ENCODE results near the gene HAUS3. TPM values are rescaled to one million over a fixed set of nuclear protein-coding genes. Genes with fewer than 3 reads are reported as not detected.

HAUS3 gene
- total and polyA plus RNA-seq, 2 experiments from 2014 or later = 21.4 to 36.0 TPM

DNA sequence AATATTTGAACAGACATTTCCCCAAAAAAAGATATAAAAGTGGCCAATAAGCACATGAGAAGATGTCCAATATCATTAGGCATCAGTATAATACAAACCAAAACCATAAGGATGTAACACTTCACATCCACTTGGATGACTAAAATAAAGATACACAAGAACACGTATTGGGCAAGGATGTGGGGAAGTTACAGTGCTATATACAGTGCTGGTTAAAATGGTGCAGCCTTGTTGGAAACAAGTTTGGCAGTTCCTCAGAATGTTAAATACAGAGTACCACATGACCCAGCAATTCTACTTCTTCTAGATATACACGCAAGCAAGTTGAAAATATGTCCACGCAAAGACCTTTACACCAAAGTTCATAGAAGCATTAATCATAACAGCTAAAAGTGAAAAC lies 58.9 kb downstream of the HAUS3 start (continued):
- TF ChIP-seq, protein P1, sequence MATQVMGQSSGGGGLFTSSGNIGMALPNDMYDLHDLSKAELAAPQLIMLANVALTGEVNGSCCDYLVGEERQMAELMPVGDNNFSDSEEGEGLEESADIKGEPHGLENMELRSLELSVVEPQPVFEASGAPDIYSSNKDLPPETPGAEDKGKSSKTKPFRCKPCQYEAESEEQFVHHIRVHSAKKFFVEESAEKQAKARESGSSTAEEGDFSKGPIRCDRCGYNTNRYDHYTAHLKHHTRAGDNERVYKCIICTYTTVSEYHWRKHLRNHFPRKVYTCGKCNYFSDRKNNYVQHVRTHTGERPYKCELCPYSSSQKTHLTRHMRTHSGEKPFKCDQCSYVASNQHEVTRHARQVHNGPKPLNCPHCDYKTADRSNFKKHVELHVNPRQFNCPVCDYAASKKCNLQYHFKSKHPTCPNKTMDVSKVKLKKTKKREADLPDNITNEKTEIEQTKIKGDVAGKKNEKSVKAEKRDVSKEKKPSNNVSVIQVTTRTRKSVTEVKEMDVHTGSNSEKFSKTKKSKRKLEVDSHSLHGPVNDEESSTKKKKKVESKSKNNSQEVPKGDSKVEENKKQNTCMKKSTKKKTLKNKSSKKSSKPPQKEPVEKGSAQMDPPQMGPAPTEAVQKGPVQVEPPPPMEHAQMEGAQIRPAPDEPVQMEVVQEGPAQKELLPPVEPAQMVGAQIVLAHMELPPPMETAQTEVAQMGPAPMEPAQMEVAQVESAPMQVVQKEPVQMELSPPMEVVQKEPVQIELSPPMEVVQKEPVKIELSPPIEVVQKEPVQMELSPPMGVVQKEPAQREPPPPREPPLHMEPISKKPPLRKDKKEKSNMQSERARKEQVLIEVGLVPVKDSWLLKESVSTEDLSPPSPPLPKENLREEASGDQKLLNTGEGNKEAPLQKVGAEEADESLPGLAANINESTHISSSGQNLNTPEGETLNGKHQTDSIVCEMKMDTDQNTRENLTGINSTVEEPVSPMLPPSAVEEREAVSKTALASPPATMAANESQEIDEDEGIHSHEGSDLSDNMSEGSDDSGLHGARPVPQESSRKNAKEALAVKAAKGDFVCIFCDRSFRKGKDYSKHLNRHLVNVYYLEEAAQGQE (IDR thresholded peaks at IDR 0.05; ENCODE audit: unreplicated experiment) = no peak
- no peak for TF ChIP-seq NANOG (IDR thresholded peaks at IDR 0.05; ENCODE audit: borderline replicate concordance)
- no peak for TF ChIP-seq CREB1 (CRISPR knock-in tag; IDR thresholded peaks at IDR 0.05; ENCODE audit: low read depth)
- no peak for TF ChIP-seq POLR2AphosphoS5 (IDR thresholded peaks at IDR 0.05; ENCODE audit: low read depth)
- TF ChIP-seq JUNB (IDR thresholded peaks at IDR 0.05; ENCODE audit: unreplicated experiment) = no peak

DNA sequence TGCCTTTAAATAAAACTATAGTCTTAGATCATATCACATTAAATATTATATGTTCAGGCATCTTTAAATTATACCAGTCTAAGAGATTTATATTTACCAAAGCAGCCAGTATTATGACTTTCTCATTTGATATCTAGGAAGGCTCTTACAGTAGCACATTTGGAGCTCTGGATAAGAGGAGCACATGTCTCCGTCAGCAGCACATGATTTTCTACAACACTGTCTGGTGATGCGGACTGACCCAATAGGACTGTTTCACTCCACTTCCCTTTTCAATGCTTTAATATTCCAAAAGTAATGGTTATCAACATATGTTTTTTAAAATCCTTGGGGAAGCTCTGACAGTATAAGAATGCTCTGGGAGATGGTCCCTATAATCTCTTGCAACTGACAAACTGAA lies 61.5 kb downstream of the HAUS3 start:
- no peak overlapping the region for H3K27ac Mint-ChIP-seq
- H2AFZ ChIP-seq = no peak overlapping the region
- no peak for ATAC-seq
- H3K27me3 Mint-ChIP-seq (ENCODE audit: insufficient read depth, low read depth, poor library complexity) = peaks cover 9% of the 10 kb centered on the region
- no peaks in the 10 kb centered on the region for H3K4me1 ChIP-seq (ENCODE audit: insufficient read depth)
- H3K4me2 ChIP-seq = no peak overlapping the region
- H3K79me2 ChIP-seq (replicated peaks; ENCODE audit: insufficient read depth) = no peaks in the 10 kb centered on the region
- H3K9me2 ChIP-seq (ENCODE audit: insufficient read depth) = no peaks in the 10 kb centered on the region
- peaks cover 11% of the 10 kb centered on the region for H3K9me3 Mint-ChIP-seq
- H3K4me1 Mint-ChIP-seq = no peaks in the 10 kb centered on the region
- no peaks in the 10 kb centered on the region for H3K27me3 ChIP-seq (ENCODE audit: insufficient read depth)
- H3K4me3 Mint-ChIP-seq = no peak overlapping the region
- DNase-seq (ENCODE audit: low spot score) = no peak
- no peaks in the 10 kb centered on the region for H3K36me3 ChIP-seq (ENCODE audit: insufficient read depth)
- no peak overlapping the region for H3K4me3 ChIP-seq
- H3K36me3 Mint-ChIP-seq (ENCODE audit: low read depth) = peaks cover 10% of the 10 kb centered on the region; the same call in 2 of the 3 replicates
- no peak overlapping the region for H3K27ac ChIP-seq (ENCODE audit: low read depth)
- no peaks in the 10 kb centered on the region for H4K20me1 ChIP-seq (replicated peaks; ENCODE audit: insufficient read depth)
- H3F3A ChIP-seq (replicated peaks; ENCODE audit: low read depth) = no peaks in the 10 kb centered on the region
- TF ChIP-seq, protein P2, sequence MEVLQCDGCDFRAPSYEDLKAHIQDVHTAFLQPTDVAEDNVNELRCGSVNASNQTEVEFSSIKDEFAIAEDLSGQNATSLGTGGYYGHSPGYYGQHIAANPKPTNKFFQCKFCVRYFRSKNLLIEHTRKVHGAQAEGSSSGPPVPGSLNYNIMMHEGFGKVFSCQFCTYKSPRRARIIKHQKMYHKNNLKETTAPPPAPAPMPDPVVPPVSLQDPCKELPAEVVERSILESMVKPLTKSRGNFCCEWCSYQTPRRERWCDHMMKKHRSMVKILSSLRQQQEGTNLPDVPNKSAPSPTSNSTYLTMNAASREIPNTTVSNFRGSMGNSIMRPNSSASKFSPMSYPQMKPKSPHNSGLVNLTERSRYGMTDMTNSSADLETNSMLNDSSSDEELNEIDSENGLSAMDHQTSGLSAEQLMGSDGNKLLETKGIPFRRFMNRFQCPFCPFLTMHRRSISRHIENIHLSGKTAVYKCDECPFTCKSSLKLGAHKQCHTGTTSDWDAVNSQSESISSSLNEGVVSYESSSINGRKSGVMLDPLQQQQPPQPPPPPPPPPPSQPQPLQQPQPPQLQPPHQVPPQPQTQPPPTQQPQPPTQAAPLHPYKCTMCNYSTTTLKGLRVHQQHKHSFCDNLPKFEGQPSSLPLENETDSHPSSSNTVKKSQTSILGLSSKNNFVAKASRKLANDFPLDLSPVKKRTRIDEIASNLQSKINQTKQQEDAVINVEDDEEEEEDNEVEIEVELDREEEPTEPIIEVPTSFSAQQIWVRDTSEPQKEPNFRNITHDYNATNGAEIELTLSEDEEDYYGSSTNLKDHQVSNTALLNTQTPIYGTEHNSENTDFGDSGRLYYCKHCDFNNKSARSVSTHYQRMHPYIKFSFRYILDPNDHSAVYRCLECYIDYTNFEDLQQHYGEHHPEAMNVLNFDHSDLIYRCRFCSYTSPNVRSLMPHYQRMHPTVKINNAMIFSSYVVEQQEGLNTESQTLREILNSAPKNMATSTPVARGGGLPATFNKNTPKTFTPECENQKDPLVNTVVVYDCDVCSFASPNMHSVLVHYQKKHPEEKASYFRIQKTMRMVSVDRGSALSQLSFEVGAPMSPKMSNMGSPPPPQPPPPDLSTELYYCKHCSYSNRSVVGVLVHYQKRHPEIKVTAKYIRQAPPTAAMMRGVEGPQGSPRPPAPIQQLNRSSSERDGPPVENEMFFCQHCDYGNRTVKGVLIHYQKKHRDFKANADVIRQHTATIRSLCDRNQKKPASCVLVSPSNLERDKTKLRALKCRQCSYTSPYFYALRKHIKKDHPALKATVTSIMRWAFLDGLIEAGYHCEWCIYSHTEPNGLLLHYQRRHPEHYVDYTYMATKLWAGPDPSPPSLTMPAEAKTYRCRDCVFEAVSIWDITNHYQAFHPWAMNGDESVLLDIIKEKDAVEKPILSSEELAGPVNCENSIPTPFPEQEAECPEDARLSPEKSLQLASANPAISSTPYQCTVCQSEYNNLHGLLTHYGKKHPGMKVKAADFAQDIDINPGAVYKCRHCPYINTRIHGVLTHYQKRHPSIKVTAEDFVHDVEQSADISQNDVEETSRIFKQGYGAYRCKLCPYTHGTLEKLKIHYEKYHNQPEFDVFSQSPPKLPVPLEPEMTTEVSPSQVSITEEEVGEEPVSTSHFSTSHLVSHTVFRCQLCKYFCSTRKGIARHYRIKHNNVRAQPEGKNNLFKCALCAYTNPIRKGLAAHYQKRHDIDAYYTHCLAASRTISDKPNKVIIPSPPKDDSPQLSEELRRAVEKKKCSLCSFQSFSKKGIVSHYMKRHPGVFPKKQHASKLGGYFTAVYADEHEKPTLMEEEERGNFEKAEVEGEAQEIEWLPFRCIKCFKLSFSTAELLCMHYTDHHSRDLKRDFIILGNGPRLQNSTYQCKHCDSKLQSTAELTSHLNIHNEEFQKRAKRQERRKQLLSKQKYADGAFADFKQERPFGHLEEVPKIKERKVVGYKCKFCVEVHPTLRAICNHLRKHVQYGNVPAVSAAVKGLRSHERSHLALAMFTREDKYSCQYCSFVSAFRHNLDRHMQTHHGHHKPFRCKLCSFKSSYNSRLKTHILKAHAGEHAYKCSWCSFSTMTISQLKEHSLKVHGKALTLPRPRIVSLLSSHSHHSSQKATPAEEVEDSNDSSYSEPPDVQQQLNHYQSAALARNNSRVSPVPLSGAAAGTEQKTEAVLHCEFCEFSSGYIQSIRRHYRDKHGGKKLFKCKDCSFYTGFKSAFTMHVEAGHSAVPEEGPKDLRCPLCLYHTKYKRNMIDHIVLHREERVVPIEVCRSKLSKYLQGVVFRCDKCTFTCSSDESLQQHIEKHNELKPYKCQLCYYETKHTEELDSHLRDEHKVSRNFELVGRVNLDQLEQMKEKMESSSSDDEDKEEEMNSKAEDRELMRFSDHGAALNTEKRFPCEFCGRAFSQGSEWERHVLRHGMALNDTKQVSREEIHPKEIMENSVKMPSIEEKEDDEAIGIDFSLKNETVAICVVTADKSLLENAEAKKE (CRISPR knock-in tag; IDR thresholded peaks at IDR 0.05) = no peak
- TF ChIP-seq ZNF114 (CRISPR knock-in tag; IDR thresholded peaks at IDR 0.05) (no peak), ZNF331 (CRISPR knock-in tag; IDR thresholded peaks at IDR 0.05; ENCODE audit: low read depth) (no peak), EZH2 (IDR thresholded peaks at IDR 0.05; ENCODE audit: low read depth, unreplicated experiment) (no peak), EZH2phosphoT487 (IDR thresholded peaks at IDR 0.05; ENCODE audit: unreplicated experiment) (no peak)
- TF ChIP-seq, protein P3, sequence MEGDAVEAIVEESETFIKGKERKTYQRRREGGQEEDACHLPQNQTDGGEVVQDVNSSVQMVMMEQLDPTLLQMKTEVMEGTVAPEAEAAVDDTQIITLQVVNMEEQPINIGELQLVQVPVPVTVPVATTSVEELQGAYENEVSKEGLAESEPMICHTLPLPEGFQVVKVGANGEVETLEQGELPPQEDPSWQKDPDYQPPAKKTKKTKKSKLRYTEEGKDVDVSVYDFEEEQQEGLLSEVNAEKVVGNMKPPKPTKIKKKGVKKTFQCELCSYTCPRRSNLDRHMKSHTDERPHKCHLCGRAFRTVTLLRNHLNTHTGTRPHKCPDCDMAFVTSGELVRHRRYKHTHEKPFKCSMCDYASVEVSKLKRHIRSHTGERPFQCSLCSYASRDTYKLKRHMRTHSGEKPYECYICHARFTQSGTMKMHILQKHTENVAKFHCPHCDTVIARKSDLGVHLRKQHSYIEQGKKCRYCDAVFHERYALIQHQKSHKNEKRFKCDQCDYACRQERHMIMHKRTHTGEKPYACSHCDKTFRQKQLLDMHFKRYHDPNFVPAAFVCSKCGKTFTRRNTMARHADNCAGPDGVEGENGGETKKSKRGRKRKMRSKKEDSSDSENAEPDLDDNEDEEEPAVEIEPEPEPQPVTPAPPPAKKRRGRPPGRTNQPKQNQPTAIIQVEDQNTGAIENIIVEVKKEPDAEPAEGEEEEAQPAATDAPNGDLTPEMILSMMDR (conservative IDR thresholded peaks at IDR 0.05; ENCODE audit: low read depth in 2 of 2) = no peak
- TF ChIP-seq, protein P4, sequence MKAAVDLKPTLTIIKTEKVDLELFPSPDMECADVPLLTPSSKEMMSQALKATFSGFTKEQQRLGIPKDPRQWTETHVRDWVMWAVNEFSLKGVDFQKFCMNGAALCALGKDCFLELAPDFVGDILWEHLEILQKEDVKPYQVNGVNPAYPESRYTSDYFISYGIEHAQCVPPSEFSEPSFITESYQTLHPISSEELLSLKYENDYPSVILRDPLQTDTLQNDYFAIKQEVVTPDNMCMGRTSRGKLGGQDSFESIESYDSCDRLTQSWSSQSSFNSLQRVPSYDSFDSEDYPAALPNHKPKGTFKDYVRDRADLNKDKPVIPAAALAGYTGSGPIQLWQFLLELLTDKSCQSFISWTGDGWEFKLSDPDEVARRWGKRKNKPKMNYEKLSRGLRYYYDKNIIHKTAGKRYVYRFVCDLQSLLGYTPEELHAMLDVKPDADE (IDR thresholded peaks at IDR 0.05) = no peak
